Measurements from ENCODE around the gene TUBB3. TPM values are rescaled to one million over a fixed set of nuclear protein-coding genes. Genes with fewer than 3 reads are reported as not detected.

The TUBB3 gene
- total and polyA plus RNA-seq, 10 donors = 0.41 to 4.3 (median 1.1) TPM; not detected in 2

DNA sequence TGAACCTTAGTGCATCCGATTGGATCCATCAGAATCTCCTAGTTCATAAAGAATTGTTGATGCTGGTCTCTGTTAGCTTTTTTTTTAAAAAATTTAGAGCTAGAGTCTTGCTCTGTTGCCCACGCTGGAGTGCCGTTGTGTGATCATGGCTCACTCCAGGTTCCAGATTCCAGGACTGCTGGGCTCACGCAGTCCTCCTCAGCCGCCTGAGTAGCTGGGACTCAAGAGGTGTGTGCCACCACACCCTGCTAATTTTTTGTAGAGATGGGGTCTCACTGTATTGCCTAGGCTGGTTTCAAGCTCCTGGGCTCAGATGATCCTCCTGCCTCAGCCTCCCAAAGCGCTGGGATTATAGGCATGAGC lies 41.8 kb upstream of the TUBB3 start:
- peaks cover 10 to 98% (median 76%) of the 10 kb centered on the region in 6 donors for H3K36me3 ChIP-seq
- peaks cover 0 to 15% (median under 1%) of the 10 kb centered on the region in 6 donors for H3K4me1 ChIP-seq
- H3K4me3 ChIP-seq = no peak overlapping the region
- no peak for DNase-seq
- no peaks in the 10 kb centered on the region for H3K9me3 ChIP-seq
- intact Hi-C loops (cut with DNase I; ENCODE audit: low total_unique reads) = no loop called here
- H3K27ac ChIP-seq = no peak overlapping the region
- no peaks in the 10 kb centered on the region for H3K27me3 ChIP-seq (replicated peaks in 1 of 7)
- no peak for TF ChIP-seq POLR2A (IDR thresholded peaks at IDR 0.05)
- no peak for TF ChIP-seq POLR2AphosphoS5 (IDR thresholded peaks at IDR 0.05)
- TF ChIP-seq CTCF (IDR thresholded peaks at IDR 0.05 in 8 of 11, conservative IDR thresholded peaks at IDR 0.05 in 3 of 11) = no peak
- 96 to 98% (median 97%) methylated on average over 6 of the region's 6 CpGs for WGBS, 5 donors

GRCh38 chr16:89883346-89884040 lies 39.6 kb upstream of the TUBB3 start:
- H3K4me3 ChIP-seq = no peak overlapping the region
- TF ChIP-seq POLR2AphosphoS5 (IDR thresholded peaks at IDR 0.05) = peak in 1 of 3 donors; percentile 55
- no peak for TF ChIP-seq CTCF (IDR thresholded peaks at IDR 0.05 in 8 of 11, conservative IDR thresholded peaks at IDR 0.05 in 3 of 11)
- no peak for TF ChIP-seq POLR2A (IDR thresholded peaks at IDR 0.05)
- intact Hi-C loops (cut with DNase I; ENCODE audit: low total_unique reads) = no loop called here
- H3K27ac ChIP-seq = no peak overlapping the region
- DNase-seq = no peak
- H3K36me3 ChIP-seq = peaks cover 12 to 98% (median 90%) of the 10 kb centered on the region in 6 donors
- 92 to 96% (median 95%) methylated on average over 28 of the region's 28 CpGs for WGBS, 5 donors
- H3K4me1 ChIP-seq = peaks cover 0 to 7% (median 0%) of the 10 kb centered on the region in 6 donors
- H3K27me3 ChIP-seq (replicated peaks in 1 of 7) = no peaks in the 10 kb centered on the region
- H3K9me3 ChIP-seq = no peaks in the 10 kb centered on the region

DNA sequence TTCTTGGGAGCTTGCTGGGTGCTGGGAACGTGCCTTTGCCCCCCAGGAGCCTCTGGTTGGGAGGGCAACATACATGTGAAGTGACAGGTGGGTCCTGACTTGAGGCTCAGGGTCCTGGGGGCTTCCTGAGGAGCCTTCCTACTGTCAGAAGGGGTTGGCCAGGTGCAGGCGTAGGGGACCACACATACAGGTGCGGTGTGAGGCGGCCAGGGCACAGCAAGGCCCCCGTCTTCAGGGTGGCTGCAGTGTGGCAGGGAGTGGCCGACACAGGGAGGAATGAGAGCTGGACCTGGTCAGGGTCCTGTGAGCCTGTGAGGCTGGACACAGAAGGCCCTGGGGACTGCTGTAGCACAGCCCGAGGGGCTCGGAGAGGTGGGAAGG lies 39.1 kb upstream of the TUBB3 start:
- intact Hi-C loops (cut with DNase I; ENCODE audit: low total_unique reads) = no loop called here
- Histone ChIP-seq H3K4me1 (peaks cover 0 to 7% (median 0%) of the 10 kb centered on the region in 6 donors), H3K4me3 (no peak overlapping the region), H3K27ac (no peak overlapping the region), H3K36me3 (peaks cover 12 to 98% (median 89%) of the 10 kb centered on the region in 6 donors), H3K9me3 (no peaks in the 10 kb centered on the region), H3K27me3 (replicated peaks in 1 of 7) (no peaks in the 10 kb centered on the region)
- WGBS, 5 donors = 95 to 99% (median 95%) methylated on average over 8 of the region's 8 CpGs
- DNase-seq = no peak
- TF ChIP-seq POLR2AphosphoS5 (IDR thresholded peaks at IDR 0.05) = peak in 1 of 3 donors; percentile 55
- no peak for TF ChIP-seq CTCF (IDR thresholded peaks at IDR 0.05 in 8 of 11, conservative IDR thresholded peaks at IDR 0.05 in 3 of 11)

DNA sequence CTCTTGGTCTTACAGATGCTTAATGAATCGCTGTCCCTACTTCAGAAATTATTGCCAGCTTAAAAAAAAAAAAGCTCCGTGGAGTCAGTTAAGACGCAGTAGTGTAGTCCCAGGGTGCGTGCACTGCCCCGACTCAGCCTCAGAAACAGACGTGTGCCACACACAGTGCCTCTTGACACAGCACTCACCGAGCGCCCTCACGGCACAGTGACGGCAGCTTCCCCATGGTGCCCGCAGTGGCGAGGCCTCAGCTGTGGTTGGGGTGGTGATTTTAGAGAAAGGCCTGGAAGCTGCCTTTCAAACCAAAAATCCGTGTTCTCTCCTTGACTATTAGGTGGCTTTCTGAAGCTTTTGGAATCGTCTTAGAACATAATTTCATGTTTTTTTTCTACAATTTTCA lies 35.9 kb upstream of the TUBB3 start:
- DNase-seq = no peak
- WGBS, 5 donors = 94 to 97% (median 96%) methylated on average over 14 of the region's 14 CpGs
- intact Hi-C loops (cut with DNase I; ENCODE audit: low total_unique reads) = no loop called here
- no peaks in the 10 kb centered on the region for H3K9me3 ChIP-seq
- no peaks in the 10 kb centered on the region for H3K4me1 ChIP-seq
- H3K27ac ChIP-seq = no peak overlapping the region
- H3K36me3 ChIP-seq = peaks cover 12 to 100% (median 95%) of the 10 kb centered on the region in 6 donors
- H3K4me3 ChIP-seq = no peak overlapping the region
- no peak for TF ChIP-seq CTCF (IDR thresholded peaks at IDR 0.05 in 8 of 11, conservative IDR thresholded peaks at IDR 0.05 in 3 of 11)
- no peak for TF ChIP-seq POLR2A (IDR thresholded peaks at IDR 0.05)
- TF ChIP-seq POLR2AphosphoS5 (IDR thresholded peaks at IDR 0.05) = peak in 1 of 3 donors; percentile 54
- no peaks in the 10 kb centered on the region for H3K27me3 ChIP-seq (replicated peaks in 1 of 7)
